ENCODE results near the gene RANBP17.

The RANBP17 gene

DNA sequence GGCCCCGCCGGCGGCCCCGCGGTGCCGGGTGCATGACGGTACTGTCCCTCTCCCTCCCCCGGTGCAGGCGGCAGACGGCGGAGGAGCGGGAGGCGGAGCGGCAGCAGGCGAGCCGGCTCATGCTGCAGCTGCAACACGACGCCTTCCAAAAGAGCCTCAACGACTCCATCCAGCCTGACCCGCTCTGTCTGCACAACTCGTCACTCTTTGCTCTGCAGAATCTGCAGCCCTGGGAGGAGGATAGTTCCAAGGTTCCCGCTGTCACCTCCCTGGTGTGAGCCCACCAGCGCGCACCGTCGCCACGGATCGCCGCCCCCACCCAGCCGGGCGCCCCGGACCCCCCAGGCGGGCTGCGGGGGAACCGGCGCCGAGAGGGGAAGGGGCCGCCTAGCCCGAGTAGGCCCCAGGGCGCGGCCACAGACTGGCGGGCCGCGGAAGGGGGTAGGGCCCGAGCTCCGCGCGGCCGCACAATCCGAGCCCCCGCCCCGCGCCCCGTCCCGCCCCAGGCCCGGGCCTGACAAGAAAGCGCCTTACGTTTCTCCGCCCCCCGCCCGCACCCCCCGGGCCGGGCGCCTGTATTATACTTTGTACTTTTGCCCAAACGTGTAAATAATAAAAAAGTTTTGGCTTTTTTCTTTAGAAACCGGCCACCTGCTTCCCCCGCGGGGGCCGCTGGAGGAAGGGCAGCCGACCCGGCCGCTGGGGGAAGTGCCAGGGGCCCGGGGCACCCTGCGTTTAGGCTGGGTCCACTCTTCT, 449.7 kb downstream of the RANBP17 start:
- in situ Hi-C loops (cut with HindIII; ENCODE audit: low sequenced_read_pairs), result no loop called here

DNA sequence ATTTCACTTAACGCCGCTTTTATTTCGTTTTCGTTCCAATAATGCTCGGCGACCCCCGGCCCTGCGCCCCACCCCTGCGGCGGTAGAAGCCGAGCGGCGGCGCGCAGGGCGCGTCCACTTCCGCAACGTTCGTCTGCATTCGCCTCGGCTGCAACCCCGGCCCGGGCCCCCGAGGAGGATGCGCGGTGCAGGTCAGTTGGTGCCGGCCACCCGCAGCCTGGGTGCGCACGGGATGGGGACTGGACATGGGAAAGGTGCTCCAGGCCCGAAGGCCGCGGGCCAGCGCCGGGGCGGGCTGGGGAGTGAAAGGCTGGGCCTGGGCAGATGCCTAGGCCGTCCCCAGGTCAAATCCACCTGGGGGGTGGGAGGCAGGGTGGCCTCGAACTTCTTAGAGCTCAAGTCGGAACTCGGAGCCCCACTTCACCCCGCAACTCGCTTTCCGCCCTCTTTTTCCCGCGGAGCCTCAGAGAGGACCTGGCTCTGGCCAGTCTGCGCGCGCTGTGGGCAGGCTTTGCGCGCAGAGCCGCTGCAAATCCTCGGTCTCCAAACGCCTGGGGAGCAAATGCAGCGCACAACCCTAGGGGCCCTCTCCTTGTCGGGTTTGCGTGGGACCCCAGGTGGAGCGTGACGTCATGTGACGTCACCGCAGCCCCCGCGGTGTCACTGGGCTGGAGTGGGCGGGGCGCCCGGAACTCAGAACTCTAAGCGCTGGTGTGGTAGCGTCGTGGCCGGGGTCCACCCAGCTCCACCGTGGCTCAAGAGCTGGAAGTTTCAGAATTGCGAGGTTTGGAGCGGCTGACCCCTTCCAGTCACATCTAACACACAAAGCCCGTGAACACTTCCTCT, 450.5 kb downstream of the RANBP17 start:
- in situ Hi-C loops (cut with HindIII; ENCODE audit: low sequenced_read_pairs), result no loop called here

DNA sequence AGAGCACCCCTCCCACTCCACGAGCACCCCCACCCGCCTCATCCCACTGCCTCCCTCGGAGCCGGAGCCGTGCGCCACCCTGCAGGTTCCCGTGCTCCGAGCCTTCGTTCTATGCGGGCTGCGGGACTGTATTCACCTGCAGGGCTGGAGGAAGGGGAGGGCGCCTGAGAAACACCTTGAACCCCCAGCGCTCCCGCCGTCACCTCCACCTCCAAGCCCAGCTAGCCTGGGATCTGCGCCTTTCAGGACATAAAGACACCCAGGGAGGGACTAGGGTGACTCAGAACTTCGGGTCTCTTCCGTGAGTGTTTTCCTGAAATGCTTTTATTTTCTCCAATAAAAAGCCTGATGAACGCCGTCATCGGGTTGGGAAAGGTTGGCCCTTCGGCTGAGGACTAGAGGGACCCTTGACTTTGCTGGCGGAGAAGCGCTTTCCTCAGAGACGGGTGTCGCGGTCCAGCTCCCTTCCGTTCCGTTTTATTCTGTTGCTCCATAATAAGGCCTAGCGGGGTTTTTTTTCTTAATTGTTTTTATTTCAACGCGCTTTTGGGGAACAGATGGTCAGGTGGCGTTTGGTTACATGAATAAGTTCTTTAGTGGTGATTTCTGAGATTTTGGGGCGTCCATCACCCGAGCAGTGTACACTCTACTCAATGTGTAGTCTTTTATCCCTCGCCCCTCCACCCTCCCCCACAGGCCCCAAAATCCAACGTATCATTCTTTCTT, 451.8 kb downstream of the RANBP17 start:
- in situ Hi-C loops (cut with HindIII; ENCODE audit: low sequenced_read_pairs), result no loop called here

DNA sequence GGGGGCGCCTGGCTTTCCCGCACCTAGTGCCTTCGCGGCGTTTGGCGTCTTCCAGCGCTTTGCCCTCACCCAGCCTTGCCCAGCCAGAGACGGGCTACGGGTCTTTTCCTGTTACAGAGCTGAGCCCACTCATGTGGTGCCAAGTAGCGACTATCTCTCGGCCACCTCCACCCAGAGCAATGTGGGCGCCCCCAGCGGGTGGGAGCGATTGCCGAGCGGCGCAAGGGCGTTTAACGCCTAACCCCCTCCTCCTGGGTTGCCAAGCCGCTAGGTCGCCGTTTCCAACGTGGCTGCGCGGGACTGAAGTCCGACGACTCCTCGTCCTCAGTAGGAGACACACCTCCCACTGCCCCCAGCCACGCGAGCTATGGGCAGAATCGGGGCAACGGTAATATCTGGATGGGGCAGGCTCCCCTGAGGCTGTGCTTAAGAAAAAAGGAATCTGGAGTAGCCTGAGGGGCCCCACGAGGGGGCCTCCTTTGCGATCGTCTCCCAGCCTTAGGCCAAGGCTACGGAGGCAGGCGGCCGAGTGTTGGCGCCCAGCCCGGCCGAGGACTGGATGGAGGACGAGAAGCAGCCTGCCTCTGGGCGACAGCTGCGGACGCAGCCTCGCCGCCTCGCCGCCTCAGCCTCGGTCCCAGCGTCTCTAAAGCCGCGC, 453.0 kb downstream of the RANBP17 start:
- in situ Hi-C loops (cut with HindIII; ENCODE audit: low sequenced_read_pairs), result no loop called here

DNA sequence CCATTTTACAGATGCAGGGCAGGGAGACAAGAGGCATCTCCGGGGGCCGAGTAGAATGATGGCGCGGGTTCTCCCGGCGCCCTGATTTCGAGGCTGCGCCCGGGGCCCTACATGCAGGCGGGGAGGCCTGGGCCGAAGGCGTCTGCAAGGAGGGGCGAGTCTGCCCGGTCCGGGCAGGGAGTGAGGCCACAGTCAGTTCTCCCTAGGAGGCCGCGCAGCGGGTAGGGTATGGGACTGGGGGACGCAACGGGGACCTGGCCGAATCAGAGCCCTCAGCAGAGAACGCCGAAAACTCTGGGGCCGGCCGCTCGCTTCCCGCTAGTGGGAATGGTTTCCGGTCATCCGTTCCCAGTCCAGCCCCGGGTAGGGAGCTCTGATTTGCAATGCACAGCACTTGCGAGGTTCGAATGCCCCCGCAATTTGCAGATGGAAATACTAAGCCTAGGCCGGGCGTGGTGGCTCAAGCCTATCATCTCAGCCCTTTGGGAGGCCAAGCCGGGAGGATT, 453.6 kb downstream of the RANBP17 start:
- in situ Hi-C loops (cut with HindIII; ENCODE audit: low sequenced_read_pairs), result no loop called here

DNA sequence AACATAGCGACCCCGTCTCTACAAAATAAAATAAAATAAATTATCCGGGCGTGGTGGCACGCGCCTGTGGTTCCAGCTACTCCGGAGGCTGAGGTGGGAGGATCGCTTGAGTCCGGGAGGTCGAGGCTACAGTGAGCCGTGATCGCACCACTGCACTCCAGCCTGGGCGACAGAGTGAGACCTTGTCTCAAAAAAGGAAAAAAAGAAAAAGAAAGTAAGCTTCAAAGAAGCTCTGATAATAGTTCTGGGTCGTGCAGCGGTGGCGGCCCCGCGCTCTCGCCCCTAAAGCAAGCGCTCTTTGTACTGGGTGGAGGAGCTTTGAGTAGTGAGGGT, 454.1 kb downstream of the RANBP17 start:
- in situ Hi-C loops (cut with HindIII; ENCODE audit: low sequenced_read_pairs), result no loop called here

DNA sequence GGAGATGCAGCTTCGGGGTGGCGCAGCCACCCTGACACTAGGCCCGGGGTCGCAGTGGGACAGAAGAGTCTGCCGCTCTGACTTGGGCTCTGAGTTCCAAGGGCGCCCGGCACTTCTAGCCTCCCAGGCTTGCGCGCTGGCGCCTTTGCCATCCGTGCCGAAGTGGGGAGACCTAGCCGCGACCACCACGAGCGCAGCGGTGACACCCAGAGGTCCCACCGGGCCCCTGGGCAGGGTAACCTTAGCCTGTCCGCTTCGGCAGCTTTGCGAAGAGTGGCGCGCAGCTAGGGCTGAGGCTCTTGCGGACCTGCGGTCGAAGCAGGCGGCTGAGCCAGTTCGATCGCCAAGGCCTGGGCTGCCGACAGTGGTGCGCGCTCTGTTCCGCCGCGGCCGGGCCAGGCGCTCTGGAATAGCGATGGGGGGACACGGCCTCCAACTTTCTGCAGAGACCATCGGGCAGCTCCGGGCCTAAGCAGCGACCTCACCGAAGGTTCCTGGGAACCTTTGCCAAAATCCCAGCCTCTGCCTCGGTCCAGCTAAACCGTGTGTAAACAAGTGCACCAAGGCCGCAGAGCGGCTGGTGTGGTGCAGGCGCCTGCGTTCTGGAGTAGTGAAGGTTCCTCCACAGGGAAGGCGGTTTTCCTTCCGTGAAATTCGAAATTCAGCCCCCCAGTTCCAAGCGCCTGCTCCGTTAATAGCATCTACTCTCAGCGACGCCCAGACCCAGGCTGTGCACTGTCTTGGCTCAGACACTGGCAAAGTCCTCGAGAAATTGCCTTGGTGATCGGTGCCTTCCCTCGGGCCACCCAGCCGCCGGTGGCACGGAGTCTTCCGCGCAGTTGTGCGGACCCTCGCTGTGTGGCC, 454.7 kb downstream of the RANBP17 start:
- in situ Hi-C loops (cut with HindIII; ENCODE audit: low sequenced_read_pairs), result no loop called here

DNA sequence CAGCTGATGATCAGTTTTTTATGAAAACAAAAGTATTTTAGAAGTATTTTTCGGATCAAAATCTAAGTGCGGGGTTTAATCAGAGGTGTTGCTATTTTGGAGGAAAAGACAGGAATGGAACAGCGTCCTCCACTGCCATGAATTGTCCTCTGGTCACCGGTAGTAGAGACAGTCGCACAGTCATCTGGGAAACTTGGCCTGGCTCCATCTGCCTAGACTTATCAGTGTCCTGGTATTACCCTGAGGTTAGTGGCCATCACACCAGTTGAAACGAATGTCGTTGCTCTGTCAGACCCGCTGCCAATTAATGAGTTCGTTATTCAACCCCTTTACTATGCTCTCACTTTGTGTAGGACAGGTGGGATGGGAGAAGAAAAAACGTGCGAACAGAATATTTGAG, 455.4 kb downstream of the RANBP17 start:
- in situ Hi-C loops (cut with HindIII; ENCODE audit: low sequenced_read_pairs), result no loop called here

DNA sequence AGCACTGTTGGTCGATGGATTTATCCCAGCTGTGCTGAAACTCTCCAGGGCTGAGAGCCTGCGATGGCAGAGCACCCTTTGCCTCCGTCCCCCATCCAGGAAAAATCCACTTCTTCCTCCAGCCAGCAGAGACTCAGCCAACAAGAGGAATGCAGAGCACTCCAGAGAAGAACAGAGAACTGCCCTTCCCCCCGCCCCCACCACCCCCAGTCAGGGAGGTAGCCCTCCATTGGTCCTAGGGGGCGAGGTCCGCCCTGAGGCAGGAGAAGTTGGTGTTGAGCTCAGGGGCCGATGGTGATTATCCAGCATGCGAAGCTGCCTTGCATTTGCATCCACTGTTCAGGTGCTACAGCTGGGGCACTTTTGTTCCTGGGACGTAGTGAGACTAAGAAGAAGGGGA, 456.2 kb downstream of the RANBP17 start:
- in situ Hi-C loops (cut with HindIII; ENCODE audit: low sequenced_read_pairs), result no loop called here

DNA sequence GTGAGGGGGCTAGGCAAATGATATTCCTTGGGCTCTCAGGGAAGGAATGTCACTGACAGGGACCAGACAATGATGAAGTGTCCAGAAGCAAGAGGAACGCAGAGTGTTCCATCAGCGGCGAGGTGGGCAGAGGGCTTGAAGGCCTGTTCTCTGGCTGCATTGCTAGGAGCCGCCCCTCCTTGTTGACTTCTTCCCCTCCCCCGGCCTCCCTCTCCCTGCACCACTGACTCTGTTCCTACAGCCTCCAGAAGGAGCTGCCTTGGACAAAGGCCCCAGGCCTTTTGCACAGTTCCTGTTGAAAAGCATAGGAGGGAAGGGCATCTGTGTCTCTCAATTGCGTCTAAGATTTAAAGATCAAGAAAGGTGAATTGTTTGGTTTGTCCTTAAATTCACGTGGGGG, 459.6 kb downstream of the RANBP17 start:
- in situ Hi-C loops (cut with HindIII; ENCODE audit: low sequenced_read_pairs), result no loop called here

DNA sequence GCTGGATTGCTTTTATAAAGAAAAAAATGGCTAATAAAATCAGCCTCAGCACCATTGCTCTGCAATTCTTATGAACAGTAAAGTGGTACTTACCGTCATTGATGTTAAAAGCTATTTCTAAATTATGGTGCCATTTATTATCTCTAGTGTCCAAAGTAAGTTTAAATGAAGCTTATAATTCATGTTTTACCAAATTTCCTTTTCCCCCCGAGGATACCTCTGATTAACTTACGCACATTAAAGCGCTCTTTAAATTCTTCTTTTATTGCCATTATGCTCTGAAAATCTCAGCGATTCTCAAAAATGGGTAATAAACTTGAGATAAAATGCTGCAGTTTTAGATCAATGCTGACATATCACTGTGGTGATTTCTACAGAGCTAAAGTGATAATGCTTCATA, 460.7 kb downstream of the RANBP17 start:
- in situ Hi-C loops (cut with HindIII; ENCODE audit: low sequenced_read_pairs), result no loop called here

DNA sequence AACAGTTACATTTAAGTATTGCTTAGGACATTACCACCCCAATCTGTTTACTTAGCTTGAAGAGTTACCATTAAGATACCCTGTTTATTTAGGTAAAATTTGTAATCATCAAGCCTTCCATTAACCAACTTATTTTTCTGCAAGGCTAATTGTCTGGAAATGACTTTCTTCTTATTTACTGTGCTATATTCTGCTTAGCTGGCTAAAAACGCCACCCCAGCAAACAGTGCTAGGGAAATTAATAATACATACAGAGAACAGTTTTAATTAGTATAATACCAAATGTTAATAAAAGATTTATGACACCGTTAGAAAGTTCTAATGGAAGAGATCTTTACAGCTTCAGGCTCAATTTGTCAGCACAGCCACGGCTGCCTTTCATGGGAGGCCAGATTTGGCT, 461.2 kb downstream of the RANBP17 start:
- in situ Hi-C loops (cut with HindIII; ENCODE audit: low sequenced_read_pairs), result no loop called here

DNA sequence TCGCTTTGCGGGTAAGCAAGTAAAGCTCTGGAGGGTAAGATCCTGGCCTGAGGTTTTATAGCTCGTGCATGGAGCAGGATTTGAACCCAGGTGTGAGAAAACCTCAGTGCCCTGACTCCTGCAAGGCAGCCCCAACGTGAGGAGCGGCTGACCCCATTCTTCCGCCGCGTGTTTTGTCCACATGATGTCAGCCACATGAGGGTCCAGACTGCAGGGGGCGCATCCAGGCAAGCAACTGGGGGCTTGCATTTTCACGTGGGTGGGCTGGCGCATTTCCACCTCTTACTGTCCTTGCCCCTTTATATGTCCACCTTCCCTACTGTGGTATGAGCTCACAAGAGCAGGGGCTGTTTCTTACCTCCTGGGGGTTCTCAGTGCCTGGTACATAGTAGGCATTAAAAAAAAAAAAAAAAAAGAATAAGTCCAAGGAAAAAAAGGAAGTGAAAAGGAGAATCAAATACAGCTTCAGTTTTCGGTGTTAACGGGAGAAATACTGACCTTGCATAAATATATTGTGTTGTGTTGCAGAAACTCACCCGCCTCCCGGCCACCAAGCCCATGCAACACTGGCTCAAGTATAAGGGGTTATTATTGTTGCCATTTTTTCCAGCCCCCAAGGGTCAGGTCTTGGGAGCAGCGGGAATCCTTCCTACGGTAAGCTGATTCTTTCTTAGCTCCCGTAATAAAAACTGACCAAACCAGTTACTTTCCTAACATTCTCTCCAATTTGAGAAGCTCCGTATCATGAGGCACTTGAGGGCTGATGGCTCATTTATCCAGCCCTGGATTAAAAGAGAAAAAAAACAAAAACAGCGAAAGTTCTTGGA, 462.2 kb downstream of the RANBP17 start:
- in situ Hi-C loops (cut with HindIII; ENCODE audit: low sequenced_read_pairs), result no loop called here

DNA sequence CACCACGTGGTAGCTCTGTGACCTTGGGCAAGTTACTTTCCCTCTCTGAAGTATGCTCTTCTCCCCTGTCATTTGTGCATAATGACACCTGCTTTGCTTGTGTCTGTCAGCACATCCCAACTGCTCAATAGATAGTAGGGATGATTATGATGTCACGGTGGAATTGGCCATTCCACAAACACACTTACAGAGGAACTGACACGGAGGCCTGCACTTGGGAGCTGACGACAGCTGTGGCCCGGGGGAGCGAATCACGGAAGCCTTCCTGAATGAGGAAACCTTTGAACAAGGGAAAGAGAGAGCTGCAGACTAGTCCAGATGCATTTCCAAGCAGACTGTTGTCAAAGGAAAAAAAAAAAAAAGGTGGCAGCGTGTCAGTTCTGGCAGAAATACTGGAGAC, 468.2 kb downstream of the RANBP17 start:
- in situ Hi-C loops (cut with HindIII; ENCODE audit: low sequenced_read_pairs), result no loop called here

DNA sequence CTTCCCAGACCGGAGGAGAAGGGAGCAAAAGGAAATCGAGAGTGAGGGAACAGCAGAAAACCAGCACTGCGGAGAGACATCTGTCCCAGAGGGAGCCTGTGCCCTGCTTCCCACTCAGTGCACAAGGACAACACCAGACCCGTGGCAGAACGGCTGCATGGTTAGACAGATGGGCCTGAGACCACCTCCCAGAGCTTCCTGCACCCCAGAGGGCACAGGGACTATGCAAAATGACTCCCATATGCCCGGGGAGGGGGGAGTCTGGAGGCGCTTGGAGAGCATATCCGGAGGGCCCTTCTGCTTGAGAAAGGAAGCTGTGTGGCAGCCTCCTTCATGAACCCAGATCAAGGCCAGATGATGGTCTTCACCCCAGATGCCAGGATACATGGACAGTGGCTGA, 473.8 kb downstream of the RANBP17 start:
- in situ Hi-C loops (cut with HindIII; ENCODE audit: low sequenced_read_pairs), result loop anchor here (5.0 kb wide), 2 partner anchors 43 to 88 kb away; no protein-coding TSS in a partner anchor

DNA sequence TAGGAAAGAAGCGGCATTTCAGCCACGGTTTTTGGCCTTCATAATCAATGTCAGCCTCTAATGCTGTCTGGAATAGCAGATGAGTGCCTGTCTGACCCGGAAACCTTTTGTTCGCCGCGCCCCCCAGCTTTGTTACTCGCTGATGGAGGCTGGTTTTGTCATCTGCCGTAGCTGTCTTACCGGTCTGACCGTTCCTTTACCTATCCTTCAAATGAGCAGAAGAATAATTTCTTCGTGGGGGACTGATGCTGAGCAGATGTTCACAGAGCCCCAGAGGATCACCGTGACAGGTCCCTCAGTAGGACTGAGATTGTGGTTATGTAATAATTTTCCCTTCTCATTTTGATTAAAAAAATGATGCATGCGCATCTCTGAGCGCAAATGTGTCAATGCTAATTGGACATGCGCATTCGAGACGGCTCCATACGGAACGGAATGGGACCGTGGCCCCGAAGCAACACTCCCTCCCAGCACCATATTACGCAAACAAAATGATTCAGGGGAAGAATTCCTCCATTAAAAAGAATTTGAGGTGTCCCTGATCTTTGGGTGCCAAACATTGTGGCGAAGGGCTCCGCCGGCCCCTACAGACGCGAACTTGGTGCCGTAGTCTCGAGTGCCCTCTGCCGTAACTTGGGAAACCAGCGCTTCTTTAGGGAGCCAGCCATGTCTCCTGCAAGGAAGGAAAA, 474.8 kb downstream of the RANBP17 start:
- in situ Hi-C loops (cut with HindIII; ENCODE audit: low sequenced_read_pairs), result loop anchor here (5.0 kb wide), 2 partner anchors 44 to 89 kb away; no protein-coding TSS in a partner anchor

DNA sequence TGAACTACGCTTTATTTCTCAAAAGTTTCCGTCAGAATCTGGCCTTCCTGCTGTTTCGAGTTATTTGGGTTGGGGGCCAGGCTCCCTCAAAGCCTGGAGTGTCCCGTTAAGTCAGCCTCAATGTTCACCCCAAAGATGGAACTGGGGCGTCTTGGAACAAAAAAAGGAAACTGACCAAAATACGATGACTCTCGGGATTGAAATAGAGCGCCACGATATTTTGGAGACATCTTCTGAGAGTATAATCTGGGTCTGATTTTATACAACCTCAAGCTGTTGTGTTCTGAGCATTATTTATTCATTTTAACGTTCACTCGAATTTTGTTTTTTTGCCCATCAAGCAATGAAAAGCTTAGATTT, 475.4 kb downstream of the RANBP17 start:
- in situ Hi-C loops (cut with HindIII; ENCODE audit: low sequenced_read_pairs), result loop anchor here (5.0 kb wide), 2 partner anchors 45 to 90 kb away; no protein-coding TSS in a partner anchor

DNA sequence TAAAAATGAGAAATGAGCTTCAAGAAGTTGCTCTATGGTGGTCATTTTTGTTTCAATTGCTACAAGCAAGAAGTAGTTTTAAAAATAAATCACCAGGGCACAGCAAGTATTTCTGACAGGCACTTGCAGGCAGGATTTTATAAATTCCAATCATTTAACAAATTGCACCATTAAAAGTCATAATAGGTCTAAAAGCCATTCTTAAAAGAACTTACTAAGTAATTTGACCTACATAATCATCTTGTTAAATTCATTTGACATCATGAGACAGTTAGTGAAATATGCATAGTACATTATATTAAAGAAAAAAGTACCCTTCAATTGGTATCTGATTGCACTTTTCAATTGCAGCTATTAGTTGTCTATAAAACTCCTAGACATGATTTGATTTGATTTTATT, 478.2 kb downstream of the RANBP17 start:
- in situ Hi-C loops (cut with HindIII; ENCODE audit: low sequenced_read_pairs), result no loop called here

DNA sequence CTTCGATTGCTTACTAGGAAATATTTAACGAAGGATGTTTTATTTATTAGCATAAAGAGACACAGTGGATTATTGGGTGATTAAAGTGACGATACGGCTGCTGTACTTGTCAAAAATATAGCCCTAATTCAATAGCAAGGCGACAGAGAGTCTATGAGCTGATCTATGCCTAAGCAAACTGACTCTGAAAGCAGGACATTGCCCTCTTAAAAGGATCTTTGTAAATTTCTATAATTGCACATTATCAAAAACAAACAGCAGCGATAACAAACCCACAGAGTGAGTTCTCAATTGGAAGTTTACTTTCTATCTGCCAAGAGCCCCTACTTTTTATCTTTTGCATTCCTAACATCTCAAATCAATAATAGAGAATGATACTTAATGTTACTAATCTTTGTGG, 478.7 kb downstream of the RANBP17 start:
- in situ Hi-C loops (cut with HindIII; ENCODE audit: low sequenced_read_pairs), result no loop called here
